HG03045 (cell line): ENCODE results near the gene TANGO2.

ENCODE experiments used
- ATAC-seq: cut with Tn5 transposase; IDR thresholded peaks from one replicate; pipeline ENCODE4 v1.9.1; 2021; ENCODE audit warnings: mild to moderate bottlenecking, moderate library complexity; ENCODE audit not compliant: unreplicated experiment

Gene TANGO2

DNA sequence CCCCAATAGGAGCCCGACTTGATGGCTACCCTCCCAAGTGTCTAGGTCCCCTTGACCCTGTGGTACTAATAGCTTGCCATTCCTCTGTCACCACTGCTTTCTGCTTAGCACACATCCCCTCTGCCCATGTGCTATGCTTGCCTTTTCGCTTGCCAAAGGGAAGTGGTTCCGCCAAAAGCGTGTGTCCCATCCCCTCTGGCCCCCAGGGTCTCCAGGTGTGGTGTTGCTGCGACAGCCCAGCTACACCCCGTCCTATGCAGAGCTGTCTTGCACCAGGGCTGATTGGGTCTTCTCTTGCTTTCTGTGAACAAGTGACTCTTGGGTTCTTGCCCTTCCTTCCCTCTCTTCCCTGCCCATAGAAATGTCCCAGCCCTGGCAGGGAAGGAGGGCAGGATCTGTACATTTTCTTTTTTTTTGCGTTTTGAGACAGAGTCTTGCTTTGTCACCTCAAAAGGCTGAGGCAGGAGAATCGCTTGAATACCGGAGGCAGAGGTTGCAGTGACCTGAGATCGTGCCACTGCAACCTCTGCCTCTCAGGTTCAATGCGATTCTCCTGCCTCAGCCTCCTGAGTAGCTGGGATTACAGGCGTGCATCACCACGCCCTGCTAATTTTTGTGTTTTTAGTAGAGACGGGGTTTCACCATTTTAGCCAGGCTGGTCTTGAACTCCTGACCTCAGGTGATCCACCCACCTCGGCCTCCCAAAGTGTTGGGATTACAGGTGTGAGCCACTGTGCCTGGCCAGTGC, 3.9 kb downstream of the TANGO2 start:
- no peak for ATAC-seq

DNA sequence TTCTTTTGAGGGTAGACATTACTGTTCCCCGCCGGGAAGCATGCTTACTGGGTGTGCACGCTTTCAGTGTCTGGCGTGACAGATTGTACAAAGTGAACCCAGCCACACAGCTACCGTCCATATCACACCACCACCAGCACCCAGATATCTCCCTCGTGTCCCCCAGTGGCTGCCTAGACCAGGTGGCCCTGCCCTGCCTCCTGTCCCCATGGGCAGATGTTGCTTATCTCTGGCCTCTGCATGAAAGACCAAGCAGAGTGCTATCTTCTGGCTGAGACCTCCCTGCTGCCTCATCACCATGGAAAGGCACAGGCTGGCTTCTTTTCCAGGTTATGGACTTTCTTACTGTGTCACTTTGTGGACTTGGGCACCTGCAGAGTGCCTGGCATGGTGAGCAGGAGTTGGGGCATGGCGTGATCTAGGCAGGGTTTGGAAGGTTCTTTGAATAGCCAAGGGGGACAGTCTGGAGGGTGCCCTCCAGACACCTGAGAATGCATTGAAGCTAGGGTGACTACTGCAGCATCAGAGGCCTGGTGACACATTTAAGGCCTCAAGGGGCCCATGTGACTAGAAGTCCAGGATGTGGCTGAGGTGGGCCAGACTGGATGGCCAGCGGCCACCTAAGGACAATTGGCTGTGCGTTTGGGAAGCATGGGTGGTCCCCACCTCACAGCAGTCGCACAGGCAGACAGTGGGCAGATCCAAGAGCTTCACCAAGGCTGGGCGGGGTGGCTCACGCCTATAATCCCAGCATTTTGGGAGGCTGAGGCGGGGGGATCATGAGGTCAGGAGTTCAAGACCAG, 4.7 kb downstream of the TANGO2 start:
- no peak for ATAC-seq

DNA sequence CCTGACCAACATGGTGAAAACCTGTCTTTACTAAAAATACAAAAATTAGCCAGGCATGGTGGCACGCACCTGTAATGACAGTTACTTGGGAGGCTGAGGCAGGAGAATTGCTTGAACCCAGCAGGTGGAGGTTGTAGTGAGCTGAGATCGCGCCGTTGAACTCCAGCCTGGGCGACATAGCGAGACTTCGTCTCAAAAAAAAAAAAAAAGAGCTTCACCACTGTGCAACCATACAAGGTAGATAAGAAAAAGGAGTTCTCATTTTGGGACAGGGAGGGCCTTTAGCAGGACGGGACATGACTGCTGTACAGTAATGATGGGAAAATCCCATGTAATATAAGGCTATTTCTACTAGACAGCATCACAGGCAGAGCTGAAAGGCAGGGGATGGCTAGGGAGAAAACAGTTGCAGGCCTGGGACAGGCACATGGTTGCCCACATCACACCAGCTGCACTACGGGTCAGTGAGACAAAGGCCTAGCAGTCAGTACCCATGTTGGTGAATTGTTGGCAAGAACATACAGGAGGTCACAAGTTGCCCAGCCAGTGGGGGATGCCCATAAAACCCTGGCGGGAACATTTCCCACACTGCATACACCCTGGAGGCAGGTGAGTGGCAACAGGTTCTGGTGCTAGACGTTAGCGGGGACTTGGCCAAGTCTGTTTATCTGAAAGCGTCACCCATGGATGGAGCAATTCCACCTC, 5.4 kb downstream of the TANGO2 start:
- ATAC-seq: no peak

DNA sequence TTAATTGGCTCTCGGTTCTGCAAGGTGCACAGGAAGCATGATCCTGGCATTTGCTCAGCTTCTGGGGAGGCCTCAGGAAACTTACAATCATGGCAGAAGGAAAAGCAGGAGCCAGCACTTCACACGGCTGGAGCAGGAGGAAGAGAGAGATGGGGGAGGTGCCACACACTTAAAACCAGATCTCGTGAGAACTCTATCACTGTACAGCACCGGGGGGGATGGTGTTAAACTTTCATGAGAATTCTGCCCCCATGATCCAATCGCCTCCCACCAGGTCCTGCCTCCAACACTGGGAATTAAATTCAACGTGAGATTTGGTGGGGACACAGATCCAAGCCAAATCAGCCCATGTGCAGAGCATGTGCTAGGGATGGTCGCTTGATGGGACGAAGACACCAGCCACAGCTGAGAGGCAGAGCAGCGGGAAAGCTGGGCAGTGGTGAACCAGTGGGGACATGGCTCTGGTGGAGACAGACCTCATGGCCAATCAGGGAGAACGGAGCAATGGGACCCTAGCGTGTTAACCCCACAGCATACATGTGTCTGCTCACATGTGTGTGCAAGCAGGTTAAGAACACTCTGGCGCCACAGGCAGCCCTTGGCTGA, 6.2 kb downstream of the TANGO2 start:
- no peak for ATAC-seq

DNA sequence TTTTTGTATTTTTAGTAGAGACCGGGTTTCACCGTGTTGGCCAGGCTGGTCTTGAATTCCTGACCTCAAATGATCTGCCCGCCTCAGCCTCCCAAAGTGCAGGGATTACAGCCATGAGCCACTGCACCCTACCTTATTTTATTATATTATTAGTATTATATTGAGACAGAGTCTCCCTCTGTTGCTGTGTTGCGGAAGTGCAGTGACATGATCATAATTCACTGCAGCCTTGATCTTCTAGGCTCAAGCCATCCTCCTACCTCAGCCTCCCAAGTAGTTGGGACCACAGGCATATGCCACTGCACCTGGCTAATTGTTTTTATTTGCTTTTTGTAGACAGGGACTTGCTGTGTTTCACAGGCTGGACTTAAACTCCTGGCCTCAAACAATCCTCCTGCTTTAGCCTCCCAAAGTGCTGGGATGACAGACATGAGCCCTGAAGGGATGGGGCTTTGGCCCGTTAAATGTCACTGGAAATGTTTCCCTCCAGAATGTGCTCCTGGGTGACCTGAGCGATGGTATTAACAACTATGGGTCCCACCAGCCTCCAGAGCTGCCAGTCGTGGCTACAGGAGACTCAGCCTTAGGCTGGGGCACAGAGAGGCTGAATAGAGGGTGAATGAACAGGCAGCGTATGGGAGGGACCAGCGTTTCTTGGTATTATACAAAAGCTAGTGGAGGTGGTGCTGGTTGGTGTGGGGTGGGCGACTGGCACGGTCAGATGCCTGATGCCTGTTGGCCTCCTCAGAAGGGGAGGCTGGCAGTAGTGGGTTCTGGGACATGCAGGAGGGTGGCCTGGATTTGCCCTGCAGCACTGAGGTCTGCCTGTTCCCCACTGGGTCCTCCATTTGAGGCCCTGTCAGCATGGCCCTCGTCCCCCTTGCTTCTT, 7.3 kb downstream of the TANGO2 start:
- ATAC-seq: no peak

DNA sequence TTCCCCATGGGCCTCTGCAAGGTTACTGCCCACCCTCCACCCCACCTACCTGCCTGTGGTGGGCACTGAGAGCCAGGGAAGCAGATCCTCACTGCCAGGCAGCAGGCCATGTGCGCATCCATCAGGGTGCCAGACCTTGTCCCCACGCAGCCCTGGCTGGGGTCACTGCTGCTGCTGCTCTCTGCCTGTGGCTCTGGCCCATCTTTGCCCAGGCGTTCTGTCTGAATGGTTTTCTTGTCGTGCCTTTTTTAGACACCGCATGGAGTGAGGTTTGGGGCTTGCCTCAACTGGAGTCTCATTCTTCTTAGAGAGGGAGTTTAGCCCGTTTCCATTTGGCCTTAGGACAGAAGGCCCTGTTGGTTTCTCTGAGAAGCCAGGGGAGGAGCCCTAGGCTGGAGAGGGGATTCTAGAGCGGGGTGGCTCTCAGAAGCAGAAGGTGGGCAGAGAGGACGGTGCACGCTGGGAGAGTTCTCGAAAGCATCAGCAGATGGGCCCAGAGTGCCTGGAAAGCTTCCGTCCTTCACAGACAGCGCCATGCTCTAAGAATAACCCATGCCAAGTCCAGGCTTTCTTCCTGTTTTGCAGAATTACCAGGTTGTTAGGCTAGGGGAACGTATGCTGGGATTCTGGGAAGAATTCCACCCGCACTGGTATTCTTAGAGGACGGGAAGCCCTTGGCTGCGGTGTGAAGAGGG, 8.1 kb downstream of the TANGO2 start:
- no peak for ATAC-seq

DNA sequence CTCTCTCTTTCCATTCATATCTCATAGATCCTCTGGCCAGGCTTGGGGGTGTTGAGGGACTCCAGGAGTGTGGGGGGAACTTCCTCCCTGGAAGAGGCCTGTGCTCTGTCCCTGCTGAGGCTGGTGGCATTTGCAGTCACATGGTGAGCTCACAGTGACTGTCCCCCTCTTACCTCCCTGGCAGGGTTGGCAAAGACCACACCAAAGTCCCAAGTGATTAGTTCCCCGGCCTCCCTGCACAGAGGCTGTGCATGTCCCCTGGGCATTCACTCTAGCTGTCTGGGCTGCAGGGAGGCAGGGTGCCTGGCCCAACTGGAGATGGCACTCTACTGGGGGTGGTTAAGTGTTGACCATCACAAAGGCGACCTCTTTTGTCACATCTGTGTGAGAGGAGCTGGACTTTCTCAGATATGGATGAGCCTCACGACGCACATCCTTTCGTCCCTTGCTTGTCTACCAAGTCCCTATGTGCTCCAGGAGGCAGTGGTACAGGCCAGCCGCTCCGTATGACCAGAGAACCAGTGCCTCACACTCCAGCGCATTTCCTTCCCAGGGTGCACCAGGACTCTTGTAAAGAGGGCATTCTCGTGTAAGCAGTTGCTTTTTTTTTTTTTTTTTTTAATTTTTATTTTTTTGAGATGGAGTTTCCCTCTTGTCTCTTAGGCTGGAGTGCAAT, 8.8 kb downstream of the TANGO2 start:
- ATAC-seq: no peak

DNA sequence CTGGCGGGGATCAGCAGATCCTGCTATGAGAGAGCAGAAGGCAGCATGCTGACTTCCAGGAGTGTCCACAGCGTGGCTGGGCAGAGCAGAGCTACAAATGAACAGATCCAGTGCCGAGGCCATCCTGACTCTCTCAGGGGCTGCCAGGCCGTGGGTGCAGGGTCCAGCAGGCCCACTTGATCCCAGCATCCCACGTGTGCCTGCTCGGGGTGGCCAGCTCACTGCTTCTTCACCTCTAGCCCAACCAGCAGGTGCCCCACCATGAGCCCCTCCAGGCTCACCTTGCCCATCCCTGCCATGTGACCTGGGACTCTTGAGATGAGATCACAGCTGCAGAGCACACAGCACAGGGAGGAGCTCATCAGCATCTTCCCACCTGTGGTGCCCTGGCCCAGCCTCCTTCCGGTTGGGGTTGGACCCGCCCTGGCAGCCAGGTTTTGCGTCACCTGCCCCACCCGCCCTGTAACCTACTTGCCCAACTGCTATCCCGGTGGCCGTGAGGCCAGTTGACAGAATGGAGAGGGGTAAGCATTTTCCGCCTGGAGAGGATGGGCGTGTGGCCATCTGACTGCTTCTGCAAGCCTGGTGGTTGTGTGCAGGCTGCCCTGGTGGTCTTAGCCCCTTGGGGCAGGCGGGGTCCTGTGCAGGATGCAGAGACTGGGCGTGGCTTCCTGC, 11.0 kb downstream of the TANGO2 start:
- ATAC-seq: no peak

DNA sequence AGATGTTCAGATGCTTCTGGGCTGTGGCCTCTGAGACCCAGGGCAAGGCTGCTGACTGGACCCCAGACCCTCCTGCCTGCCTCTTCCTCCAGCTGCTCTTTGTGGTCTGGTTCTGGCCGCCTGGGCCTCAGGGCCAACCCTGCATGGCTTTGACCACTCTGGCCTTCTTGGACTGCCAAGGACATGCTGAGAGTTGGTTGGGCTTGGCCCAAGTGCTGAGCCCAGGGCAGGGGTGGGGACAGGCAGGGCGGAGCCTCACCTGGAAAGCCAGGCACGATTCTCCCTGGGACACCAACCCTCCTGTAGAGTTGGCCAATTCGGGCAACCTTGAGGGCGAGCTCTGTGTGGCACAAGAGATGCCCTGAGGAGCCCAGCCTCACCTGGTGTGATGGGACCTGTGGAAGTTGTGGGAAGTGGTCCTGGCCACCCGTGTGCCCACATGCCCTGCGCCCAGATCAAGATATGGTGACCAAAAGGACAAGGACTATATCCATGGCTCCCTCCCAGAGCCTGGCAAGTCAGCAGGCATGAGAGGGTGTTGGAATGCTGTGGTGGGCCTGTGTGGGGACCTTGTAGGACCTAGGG, 11.6 kb downstream of the TANGO2 start:
- ATAC-seq: no peak

DNA sequence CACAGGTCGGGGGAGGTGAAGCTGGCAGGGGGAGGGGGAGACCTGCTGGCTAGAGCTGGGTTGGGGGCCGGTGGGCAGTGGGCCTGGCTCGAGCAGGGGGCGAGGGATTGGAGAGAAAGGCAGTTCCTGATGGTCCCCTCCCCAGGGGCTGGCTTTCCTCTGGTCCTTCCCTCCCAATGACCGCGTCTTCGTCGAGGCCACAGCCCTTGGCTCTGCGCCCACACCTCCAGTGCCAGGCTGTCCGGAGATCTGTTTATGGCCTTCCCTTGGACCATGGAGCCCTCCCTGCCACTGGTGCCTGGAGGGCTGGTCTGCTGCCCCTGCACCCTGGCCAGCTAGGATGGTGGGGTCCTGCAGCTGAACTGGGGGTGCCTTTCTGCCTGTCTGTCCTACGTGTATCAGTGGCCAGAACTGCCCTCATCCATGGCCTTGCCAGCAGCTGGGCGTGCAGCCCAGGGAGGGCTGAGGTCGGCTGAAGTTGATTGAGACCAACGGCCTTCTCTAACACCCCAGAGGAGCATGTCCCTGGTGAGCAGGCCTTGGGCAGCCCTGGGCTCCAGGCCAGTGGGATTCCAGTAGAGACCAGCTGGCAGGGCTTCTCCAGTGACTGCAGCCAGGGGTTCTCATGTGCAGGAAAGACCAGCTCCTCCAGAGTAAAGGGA, 12.3 kb downstream of the TANGO2 start:
- no peak for ATAC-seq

DNA sequence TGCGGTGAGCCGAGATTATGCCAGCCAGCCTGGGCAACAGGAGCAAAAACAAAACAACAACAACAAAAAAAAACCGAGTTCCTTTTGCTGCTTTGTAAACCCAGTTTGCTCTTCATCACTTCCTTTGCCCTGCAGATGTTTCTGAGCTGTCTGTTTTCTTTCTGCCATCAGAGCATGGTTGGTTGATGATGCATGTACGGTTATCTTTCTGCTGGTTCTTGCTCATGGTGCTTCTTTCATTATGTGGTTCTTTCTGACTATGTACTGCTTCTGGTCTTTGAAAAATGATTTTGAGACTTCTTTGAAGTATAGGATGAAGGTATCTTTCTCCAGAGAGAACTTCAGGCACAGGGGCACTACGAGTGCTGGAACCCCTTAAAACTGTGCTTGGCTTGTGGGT, 13.2 kb downstream of the TANGO2 start:
- ATAC-seq: no peak

DNA sequence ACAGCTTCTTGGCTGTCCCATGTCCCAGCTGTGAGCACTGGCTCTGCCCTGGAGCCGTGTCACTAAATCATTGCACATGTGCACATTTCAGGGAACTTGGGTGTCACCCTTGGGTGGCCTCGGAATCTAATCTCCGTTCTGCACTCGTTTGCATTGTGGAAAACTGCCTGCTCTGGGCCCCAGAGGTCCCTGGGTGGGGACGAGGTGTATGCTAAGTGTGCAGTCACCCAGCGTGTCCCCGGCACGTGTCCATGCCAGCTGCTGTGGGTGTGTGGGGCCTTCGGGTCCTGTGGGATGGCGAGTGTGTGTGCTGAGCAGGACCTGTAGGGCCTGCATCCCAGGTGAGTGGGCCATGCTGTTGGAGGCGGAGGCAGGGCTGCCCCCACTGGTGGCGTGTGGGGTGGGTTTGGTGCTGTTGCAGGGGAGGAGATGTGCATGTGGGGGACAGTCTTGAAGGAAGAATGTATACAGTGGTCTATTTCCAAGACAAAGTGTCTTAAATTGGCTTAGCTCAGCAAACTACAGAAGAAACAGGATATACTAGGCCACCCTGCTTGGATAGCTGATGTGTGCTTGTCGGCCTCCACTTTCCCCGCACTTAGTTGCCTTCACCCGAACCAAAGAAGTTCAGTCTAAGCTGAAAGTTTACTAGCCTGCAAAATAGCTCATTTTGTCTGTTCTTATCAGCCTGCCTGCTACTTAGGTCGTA, 14.6 kb downstream of the TANGO2 start:
- ATAC-seq: no peak

DNA sequence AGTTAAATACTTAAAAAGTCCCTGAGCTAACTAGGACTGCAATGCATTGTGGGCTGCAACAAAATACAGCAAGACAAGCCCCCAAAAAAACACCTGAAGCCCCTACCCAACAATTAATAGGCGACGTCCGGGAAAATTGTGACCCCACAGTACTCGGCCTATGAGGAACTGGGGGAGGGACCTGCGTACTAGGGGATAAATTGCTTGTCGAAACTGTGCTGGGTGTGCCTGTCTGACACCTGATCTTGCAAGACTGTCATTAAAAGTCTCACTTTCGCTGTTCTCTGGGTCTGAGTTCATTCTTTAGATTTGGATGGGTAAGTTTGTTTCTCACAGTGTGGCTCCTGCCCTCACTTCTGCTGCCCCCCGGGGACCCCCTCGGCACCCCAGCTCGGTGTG, 15.2 kb downstream of the TANGO2 start:
- ATAC-seq: no peak

DNA sequence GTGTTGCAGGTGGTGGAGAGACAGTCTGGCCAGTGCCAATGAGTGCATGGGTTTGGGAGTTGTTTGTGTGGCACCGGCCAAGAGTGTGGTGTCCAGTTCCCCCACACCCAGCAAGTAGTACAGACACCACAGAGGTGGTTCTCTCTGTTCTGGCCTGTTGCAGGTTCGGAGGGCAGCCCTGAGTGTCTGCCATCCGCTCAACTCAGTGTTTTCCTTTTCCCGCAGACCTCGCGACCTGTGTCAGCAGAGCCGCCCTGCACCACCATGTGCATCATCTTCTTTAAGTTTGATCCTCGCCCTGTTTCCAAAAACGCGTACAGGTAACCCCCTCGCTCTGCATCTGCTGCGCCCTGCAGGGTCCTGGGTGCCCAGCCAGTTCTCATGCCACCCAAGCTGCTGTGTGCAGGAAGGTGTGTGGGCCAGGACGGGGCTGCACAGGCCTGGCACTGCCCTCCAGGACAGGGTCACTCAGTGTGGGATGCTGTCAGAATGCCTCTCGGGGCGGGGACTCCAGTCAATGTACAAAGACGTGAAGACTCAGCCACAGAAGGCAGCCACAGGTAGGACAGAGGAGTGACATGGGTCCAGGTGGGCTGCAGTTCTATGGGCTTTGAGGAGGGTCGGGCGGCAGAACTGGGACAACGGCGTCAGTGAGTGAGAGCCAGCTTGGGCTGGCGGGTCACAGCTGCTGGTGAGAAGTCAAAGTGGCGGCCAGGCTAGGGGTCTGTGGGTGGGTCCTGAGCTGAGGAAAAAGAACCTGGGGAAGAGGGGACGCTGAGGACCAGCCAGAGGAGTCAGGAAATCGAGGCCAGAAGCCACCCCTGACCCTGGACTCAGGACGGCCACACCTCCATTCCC, 15.9 kb downstream of the TANGO2 start:
- no peak for ATAC-seq

DNA sequence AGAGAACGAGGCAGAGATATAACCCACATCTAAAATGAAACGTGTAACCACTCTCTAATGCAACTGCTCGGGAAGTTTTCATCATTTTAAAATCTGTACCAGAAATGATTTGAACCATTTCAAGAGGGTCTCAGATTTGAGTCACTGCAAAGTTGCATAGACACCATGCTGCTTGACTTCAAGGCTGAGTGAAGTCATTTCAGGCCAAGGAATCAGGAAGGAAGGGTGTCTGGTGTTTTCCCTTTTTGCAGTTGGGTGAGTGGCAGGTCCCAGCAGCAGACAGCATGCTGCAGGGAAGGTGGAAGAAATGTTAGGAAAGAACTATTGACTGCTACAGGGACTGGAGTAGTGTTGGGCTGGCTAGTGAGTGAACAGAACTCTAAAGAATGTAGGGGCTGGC, 16.5 kb downstream of the TANGO2 start:
- no peak for ATAC-seq

DNA sequence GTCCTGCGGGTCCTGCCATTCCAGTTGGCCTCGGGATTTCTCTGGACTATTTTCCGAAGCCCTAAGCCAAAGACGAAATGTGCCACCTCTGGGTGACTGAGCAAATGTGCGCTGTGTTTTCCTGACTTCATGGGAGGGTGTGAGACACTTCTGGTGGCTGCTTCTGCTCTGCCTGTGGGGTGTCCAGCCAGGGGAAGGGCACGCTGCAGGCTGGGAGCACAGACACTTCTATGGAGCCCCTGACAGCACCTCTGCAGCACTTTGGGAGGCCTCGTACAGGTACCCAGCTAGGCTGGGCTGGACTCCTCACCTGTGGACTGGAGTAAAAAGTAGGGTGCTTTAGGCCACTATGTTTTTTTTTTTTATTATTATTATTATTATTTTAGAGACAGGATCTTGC, 17.7 kb downstream of the TANGO2 start:
- no peak for ATAC-seq
